ENCODE data around the gene CARMIL1.

Gene CARMIL1

GRCh38 chr6:25259756-25260155, 19.4 kb upstream of the CARMIL1 start:
- TF ChIP-seq CTCF (IDR thresholded peaks at IDR 0.05; ENCODE audit: low read depth, low read length) (no peak), EZH2phosphoT487 (IDR thresholded peaks at IDR 0.05; ENCODE audit: low read depth) (no peak)
- Histone ChIP-seq H3K79me2 (ENCODE audit: low read length) (no peaks in the 10 kb centered on the region), H3K36me3 (replicated peaks; ENCODE audit: low read depth, low read length) (no peaks in the 10 kb centered on the region), H3K4me2 (ENCODE audit: low read length) (no peak overlapping the region), H2AFZ (ENCODE audit: low read depth, low read length) (no peak overlapping the region), H3K27ac (ENCODE audit: low read length) (no peak overlapping the region), H3K4me1 (ENCODE audit: low read length) (no peaks in the 10 kb centered on the region), H3K9ac (ENCODE audit: low read length) (no peak overlapping the region), H3K9me3 (ENCODE audit: insufficient read depth, low read length) (no peaks in the 10 kb centered on the region), H3K4me3 (ENCODE audit: low read length) (no peak overlapping the region), H3K27me3 (ENCODE audit: low read depth, low read length) (no peaks in the 10 kb centered on the region), H4K20me1 (ENCODE audit: insufficient read depth, low read length) (no peaks in the 10 kb centered on the region)

GRCh38 chr6:25263657-25264056, 15.5 kb upstream of the CARMIL1 start:
- TF ChIP-seq EZH2phosphoT487 (IDR thresholded peaks at IDR 0.05; ENCODE audit: low read depth) (no peak), CTCF (IDR thresholded peaks at IDR 0.05; ENCODE audit: low read depth, low read length) (no peak)
- H2AFZ ChIP-seq (ENCODE audit: low read depth, low read length): no peak overlapping the region

GRCh38 chr6:25266456-25267100, 12.6 kb upstream of the CARMIL1 start:
- no peak overlapping the region for H3K9ac ChIP-seq (ENCODE audit: low read length)
- no peaks in the 10 kb centered on the region for H4K20me1 ChIP-seq (ENCODE audit: insufficient read depth, low read length)
- no peak overlapping the region for H3K4me3 ChIP-seq (ENCODE audit: low read length)
- no peak overlapping the region for H2AFZ ChIP-seq (ENCODE audit: low read depth, low read length)
- no peak overlapping the region for H3K27ac ChIP-seq (ENCODE audit: low read length)
- no peaks in the 10 kb centered on the region for H3K79me2 ChIP-seq (ENCODE audit: low read length)
- no peaks in the 10 kb centered on the region for H3K36me3 ChIP-seq (replicated peaks; ENCODE audit: low read depth, low read length)
- no peak overlapping the region for H3K4me2 ChIP-seq (ENCODE audit: low read length)
- TF ChIP-seq EZH2phosphoT487 (IDR thresholded peaks at IDR 0.05; ENCODE audit: low read depth) (no peak), CTCF (IDR thresholded peaks at IDR 0.05; ENCODE audit: low read depth, low read length) (no peak)
- H3K9me3 ChIP-seq (ENCODE audit: insufficient read depth, low read length): no peaks in the 10 kb centered on the region
- no peaks in the 10 kb centered on the region for H3K4me1 ChIP-seq (ENCODE audit: low read length)
- peaks cover 6% of the 10 kb centered on the region for H3K27me3 ChIP-seq (ENCODE audit: low read depth, low read length)

More at GRCh38 chr6:25263657-25264056, 15.5 kb upstream of the CARMIL1 start:
- Histone ChIP-seq H3K4me1 (ENCODE audit: low read length) (no peaks in the 10 kb centered on the region), H3K9me3 (ENCODE audit: insufficient read depth, low read length) (no peaks in the 10 kb centered on the region), H3K4me3 (ENCODE audit: low read length) (no peak overlapping the region), H3K27me3 (ENCODE audit: low read depth, low read length) (peaks cover 6% of the 10 kb centered on the region), H3K4me2 (ENCODE audit: low read length) (no peak overlapping the region), H3K27ac (ENCODE audit: low read length) (no peak overlapping the region), H3K79me2 (ENCODE audit: low read length) (no peaks in the 10 kb centered on the region), H3K9ac (ENCODE audit: low read length) (no peak overlapping the region), H4K20me1 (ENCODE audit: insufficient read depth, low read length) (no peaks in the 10 kb centered on the region), H3K36me3 (replicated peaks; ENCODE audit: low read depth, low read length) (no peaks in the 10 kb centered on the region)

GRCh38 chr6:25267662-25268061, 11.5 kb upstream of the CARMIL1 start:
- no peak for TF ChIP-seq EZH2phosphoT487 (IDR thresholded peaks at IDR 0.05; ENCODE audit: low read depth)
- TF ChIP-seq CTCF (IDR thresholded peaks at IDR 0.05; ENCODE audit: low read depth, low read length): no peak
- peaks cover 6% of the 10 kb centered on the region for H3K27me3 ChIP-seq (ENCODE audit: low read depth, low read length)
- H3K79me2 ChIP-seq (ENCODE audit: low read length): no peaks in the 10 kb centered on the region
- no peak overlapping the region for H3K9ac ChIP-seq (ENCODE audit: low read length)
- H2AFZ ChIP-seq (ENCODE audit: low read depth, low read length): no peak overlapping the region
- no peaks in the 10 kb centered on the region for H4K20me1 ChIP-seq (ENCODE audit: insufficient read depth, low read length)
- no peaks in the 10 kb centered on the region for H3K36me3 ChIP-seq (replicated peaks; ENCODE audit: low read depth, low read length)
- H3K4me3 ChIP-seq (ENCODE audit: low read length): no peak overlapping the region
- H3K4me2 ChIP-seq (ENCODE audit: low read length): no peak overlapping the region
- no peak overlapping the region for H3K27ac ChIP-seq (ENCODE audit: low read length)
- H3K9me3 ChIP-seq (ENCODE audit: insufficient read depth, low read length): no peaks in the 10 kb centered on the region
- no peaks in the 10 kb centered on the region for H3K4me1 ChIP-seq (ENCODE audit: low read length)
